HG03280 (cell line): Measurements from ENCODE around the gene PLA2G4B.

ENCODE experiments used
- ATAC-seq: cut with Tn5 transposase; IDR thresholded peaks from one replicate; pipeline ENCODE4 v1.9.1; 2021; ENCODE audit warnings: mild to moderate bottlenecking, moderate library complexity; ENCODE audit not compliant: unreplicated experiment

The PLA2G4B gene

DNA sequence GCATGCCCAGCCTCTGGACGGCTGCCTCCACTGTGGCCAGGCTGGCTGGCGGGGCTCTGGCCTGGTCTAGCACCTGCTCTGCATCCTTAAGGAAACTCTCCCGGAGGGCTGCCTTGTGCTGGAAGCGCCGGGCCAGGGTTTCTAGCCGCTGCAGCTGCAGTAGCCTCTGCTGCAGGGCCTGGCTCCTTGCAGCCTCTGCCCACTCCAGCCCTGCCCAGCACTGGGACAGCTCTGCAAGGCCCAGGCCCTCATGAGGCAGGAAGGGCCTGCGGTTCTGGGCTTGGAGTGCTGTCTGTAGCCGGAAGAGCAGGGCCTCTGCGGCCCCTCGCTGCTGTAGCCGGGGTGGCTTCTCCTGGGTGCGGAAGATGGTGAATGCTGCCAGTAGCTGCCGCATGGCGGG lies 47.2 kb downstream of the PLA2G4B start:
- no peak for ATAC-seq

DNA sequence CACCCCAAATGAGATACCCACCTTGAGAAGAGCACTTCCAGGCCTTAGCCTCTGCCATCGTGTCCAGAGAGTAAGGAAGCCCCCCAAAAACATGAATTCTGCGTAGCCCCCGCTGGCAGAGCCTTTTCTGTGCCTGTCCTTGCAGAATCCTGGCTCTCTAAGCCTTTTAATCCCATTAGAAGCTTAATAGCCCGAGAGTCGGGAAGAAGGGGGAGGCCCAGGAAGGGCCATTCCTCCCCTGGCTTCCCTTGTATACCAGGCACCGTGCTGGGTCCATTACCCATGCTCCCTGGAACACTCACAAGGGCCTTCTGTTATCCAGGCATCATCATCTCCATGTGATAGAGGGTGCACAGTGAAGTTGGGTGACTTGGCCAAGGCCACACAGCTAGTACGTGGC lies 48.1 kb downstream of the PLA2G4B start:
- ATAC-seq = no peak

- no peak for ATAC-seq
These were observed 48.5 kb downstream of the PLA2G4B start for GRCh38 chr15:41887161-41887560.

DNA sequence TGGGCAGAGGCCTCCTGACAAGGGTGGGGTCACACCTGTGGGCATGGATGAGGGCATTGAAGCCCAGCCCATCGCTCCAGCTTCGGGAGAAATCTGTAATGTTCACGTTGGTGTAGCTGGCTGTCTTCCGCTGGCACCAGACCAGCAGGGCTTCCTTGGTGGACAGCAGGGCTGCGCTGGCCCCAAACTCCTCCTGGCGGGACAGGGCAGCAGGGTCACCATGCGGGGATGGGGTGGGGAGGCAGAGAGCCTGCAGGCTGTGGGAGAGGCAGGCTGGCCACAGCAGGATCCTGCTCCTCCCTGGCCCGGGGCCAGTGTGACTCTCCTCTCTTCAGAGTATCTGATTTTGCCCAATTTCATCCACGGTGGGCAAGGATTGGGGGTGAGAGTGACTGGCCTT lies 49.2 kb downstream of the PLA2G4B start:
- ATAC-seq = no peak

- ATAC-seq = no peak
These were observed 50.1 kb downstream of the PLA2G4B start for GRCh38 chr15:41888662-41889253.

DNA sequence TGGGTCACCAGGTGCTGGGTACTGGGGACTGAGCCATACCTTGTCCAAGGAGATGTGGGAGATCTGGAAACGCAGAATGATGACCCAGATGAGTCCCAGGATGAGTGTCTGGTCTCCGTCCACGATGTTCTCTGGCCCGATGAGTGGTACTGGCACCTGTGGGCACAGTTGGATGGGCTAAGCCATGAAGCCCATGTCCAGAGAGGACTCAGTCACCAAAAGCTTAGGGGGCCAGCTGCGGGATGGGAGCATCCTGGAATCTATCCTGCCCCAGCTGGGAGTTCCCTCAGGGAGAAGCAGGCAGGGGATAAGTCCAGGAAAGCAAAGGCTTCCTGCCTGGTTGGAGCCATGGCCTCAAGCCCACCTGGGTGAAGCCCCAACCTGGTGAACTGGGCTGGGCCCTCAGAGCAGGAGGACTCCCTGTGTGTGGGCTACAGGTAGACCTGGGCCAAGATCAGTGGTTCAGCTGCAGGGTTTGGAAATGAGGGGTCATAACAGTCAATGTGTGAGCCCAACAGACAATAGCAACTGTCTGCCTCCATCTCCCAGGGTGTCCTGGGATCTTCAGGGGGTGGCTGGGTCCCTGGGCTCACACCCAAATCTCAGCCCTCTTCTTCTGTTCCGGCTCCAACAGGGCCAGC lies 51.5 kb downstream of the PLA2G4B start:
- no peak for ATAC-seq

DNA sequence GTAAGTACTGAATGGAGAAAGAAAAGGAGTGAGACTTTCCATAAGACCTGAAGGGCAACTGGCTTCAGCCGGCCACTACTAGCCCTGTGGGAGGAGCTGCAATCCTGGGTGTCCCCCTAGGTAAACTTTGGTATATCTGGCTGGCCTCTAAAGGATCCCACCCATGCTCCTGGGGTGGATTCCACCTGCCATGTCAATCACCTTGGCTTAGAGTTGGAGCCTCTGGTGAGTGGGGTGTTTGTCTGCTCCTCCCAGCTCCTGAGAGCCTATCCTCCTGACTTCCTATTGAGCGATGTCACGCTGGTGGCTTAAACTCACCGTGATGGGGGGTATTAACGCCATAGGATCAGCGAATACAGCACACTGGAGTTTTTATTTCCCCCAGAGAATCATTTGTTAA lies 52.6 kb downstream of the PLA2G4B start:
- ATAC-seq = no peak

DNA sequence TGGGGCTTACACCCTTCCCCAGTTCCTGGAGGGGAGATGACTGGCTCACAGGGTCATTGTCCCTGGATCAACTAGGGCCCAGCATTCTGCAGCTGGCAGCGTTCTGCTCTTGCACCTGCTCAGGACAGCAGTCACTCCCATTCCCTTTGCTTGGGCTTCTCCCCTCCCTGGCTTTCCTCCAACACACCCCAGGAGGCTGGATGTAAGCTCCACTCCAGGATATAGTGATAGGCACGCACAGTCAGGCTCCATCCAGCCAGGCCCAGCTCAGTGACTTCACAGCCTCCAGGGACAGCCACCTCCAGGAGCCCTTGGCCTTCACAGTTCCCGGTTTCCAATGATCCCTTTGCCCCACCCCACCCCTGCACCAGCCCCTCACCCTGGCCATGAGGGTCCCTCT lies 53.3 kb downstream of the PLA2G4B start:
- no peak for ATAC-seq

GRCh38 chr15:41892621-41893421 lies 54.2 kb downstream of the PLA2G4B start:
- ATAC-seq = no peak

GRCh38 chr15:41893422-41894250 lies 55.0 kb downstream of the PLA2G4B start, which contains the start of gene SPTBN5:
Gene SPTBN5 (minus strand): TSS chr15:41894053. CDS start chr15:41893497, 556 bp downstream.
- ATAC-seq = no peak

GRCh38 chr15:41894251-41894790 lies 55.7 kb downstream of the PLA2G4B start:
- no peak for ATAC-seq

GRCh38 chr15:41894791-41895463 lies 56.3 kb downstream of the PLA2G4B start:
- no peak for ATAC-seq

DNA sequence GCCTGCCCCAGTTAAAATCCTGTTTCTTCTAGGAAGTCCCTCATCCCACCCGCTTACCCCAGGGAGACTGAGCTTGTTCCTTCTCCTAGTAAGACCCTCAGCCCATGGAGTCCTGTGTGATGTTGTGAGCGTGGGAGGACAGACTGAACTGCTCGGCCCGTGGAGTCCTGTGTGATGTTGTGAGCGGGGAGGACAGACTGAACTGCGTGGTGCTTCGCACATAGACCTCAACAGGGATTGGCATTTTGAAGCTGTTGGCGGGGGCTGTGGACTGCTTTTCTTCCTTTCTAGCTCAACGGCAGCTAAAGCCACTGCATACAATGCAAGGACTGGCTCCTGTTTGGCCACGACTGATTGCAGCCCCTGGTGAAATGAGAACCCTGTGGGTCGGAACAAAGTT lies 56.8 kb downstream of the PLA2G4B start:
- no peak for ATAC-seq

DNA sequence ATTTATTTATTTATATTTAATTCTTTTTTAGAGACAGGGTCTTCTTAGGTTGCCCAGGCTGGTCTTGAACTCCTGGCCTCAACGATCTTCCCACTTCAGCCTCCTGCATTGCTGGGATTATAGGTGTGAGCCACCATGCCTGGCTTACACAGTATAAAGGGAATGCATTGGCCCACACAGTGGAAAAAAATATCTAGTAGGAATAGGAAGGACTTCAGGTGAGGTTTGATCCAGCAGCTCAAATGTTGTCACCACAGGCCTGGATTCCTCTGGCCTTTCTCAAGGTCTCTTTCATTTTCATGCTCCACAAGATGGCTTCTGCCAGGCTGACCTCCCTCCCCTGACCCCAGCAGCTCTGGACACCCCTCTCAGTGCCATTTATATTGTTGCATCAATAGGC lies 57.3 kb downstream of the PLA2G4B start:
- no peak for ATAC-seq

DNA sequence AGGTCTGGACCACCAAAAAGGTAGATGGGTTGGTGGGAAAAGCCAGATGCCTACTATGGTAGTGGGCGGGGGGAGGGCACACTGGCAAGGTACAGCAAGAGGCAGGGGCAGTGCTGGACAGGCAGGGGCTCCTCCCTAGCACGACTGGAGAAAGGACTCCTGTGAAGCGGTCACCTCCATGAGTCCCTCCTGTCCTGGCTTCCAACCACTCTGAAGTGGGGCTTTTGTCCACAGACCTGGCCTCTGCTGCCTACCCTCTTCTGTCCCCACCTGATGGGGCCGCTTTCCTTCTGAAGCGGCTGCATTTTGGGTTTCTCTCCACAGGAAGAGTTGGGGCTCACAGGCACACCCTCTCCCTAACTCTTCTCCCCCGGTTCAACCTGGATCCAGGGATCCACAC lies 57.9 kb downstream of the PLA2G4B start:
- ATAC-seq = no peak

DNA sequence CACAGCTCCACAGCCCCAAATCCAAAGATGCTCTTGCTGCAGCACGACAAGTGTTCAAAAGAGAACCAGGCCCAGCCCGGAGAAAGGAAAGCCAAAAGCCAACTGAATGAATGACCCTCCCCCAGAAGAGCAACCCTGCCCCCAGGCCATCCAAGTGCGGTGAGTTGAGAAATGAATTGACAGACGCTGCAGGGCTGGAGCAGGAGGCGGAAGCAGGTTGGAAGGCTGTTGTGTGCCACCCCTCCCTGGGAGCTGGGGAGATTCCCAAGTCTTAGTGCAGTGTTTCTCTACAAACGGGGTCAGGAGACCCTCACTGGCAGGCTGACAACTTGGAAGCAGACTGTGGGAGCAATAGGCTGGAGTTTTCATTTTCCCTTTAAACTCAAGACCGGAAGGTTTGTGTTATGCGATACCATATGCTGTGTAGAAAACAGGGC lies 58.7 kb downstream of the PLA2G4B start:
- ATAC-seq = no peak
